OCI-LY1 (cell line): ENCODE measurements around the gene CD300LG.

Experiments used
- H2AFZ ChIP-seq: fragments of 200-600 bp; sonication (generic), shearing (Covaris generic); 2 replicates; pipeline ENCODE4 v1.6.0; 2014; ENCODE audit warnings: antibody characterized with exemption, mild to moderate bottlenecking, low read length
- H3F3A ChIP-seq: fragments of 200-600 bp; sonication (generic), shearing (Covaris generic); 2 replicates; pipeline ENCODE4 v1.6.0; 2014; ENCODE audit warnings: mild to moderate bottlenecking, antibody characterized with exemption, low read length, moderate library complexity; ENCODE audit not compliant: insufficient read depth
- H3K27ac ChIP-seq: fragments of 200-600 bp; sonication (generic); 2 replicates; pipeline ENCODE4 v1.5.1; 2014; ENCODE audit warnings: low read length, mixed run types, mild to moderate bottlenecking, low read depth; ENCODE audit not compliant: poor library complexity, severe bottlenecking
- H3K27me3 ChIP-seq: fragments of 200-600 bp; sonication (generic); 2 replicates; pipeline ENCODE4 v1.6.0; 2014; ENCODE audit warnings: antibody characterized with exemption, mild to moderate bottlenecking, low read length, moderate library complexity; ENCODE audit not compliant: insufficient read depth
- H3K36me3 ChIP-seq: fragments of 200-600 bp; sonication (generic); 2 replicates; pipeline ENCODE4 v1.6.1; 2014; ENCODE audit warnings: mild to moderate bottlenecking, antibody characterized with exemption, low read length, moderate library complexity, mixed read lengths; ENCODE audit not compliant: insufficient read depth
- H3K4me1 ChIP-seq: fragments of 200-600 bp; sonication (generic); 2 replicates; pipeline ENCODE4 v1.5.1; 2014; ENCODE audit warnings: mild to moderate bottlenecking, low read length, moderate library complexity; ENCODE audit not compliant: insufficient read depth, severe bottlenecking
- H3K4me2 ChIP-seq: fragments of 200-600 bp; sonication (generic), shearing (Covaris generic); 2 replicates; pipeline ENCODE4 v1.6.1; 2014; ENCODE audit warnings: low read length
- H3K4me3 ChIP-seq: fragments of 200-600 bp; sonication (generic); 2 replicates; pipeline ENCODE4 v1.5.1; 2014; ENCODE audit warnings: low read length, low read depth, mild to moderate bottlenecking, mixed read lengths; ENCODE audit not compliant: poor library complexity, severe bottlenecking
- H3K79me2 ChIP-seq: fragments of 200-600 bp; shearing (Covaris generic); 2 replicates; pipeline ENCODE4 v1.6.1; 2016; ENCODE audit warnings: mixed run types, low read length, mixed read lengths; ENCODE audit not compliant: insufficient read depth
- H3K9ac ChIP-seq: fragments of 200-600 bp; sonication (generic), shearing (Covaris generic); 2 replicates; pipeline ENCODE4 v1.6.1; 2014; ENCODE audit warnings: mild to moderate bottlenecking, low read length, mixed read lengths
- H3K9me2 ChIP-seq: fragments of 200-600 bp; sonication (generic), shearing (Covaris generic); 2 replicates; pipeline ENCODE4 v1.6.1; 2014; ENCODE audit warnings: low read depth, mild to moderate bottlenecking, low read length, mixed read lengths
- H3K9me3 ChIP-seq: fragments of 200-600 bp; shearing (Covaris generic); 2 replicates; pipeline ENCODE4 v1.6.1; 2014; ENCODE audit warnings: low read length, mixed read lengths
- H4K20me1 ChIP-seq: fragments of 200-600 bp; sonication (generic), shearing (Covaris generic); 2 replicates; pipeline ENCODE4 v1.6.0; 2016; ENCODE audit warnings: mild to moderate bottlenecking, low read length; ENCODE audit not compliant: insufficient read depth
- CTCF ChIP-seq: fragments of 200-600 bp; sonication (generic), shearing (Covaris generic); IDR thresholded peaks from 2 replicates; pipeline ENCODE4 v1.5.1; 2017; ENCODE audit warnings: mild to moderate bottlenecking, antibody characterized with exemption, low read length, moderate library complexity, mixed read lengths
- EZH2 ChIP-seq: fragments of 200-600 bp; sonication (generic), shearing (Covaris generic); IDR thresholded peaks from 2 replicates; pipeline ENCODE4 v1.8.0; 2017; ENCODE audit warnings: borderline replicate concordance, mixed run types, mild to moderate bottlenecking, antibody characterized with exemption, low read length, moderate library complexity, mixed read lengths

The CD300LG gene

GRCh38 chr17:43832976-43833829 is 13.8 kb upstream of the CD300LG start, which contains the start of gene MPP3:
Gene MPP3, minus strand, starts transcription at chr17:43833146. Its CDS starts 1,240 bp downstream, at chr17:43831906.
- peak within 1 kb of the TSS; percentile 43 for H3K4me3 ChIP-seq
- H3K79me2 ChIP-seq = no peaks in the 10 kb centered on the region
- H3K9ac ChIP-seq = no peak within 1 kb of the TSS
- H3K9me3 ChIP-seq = no peaks in the 10 kb centered on the region
- peaks cover 11% of the 10 kb centered on the region; the same call in 1 of the 2 replicates for H3K27me3 ChIP-seq
- H3K4me1 ChIP-seq = no peaks in the 10 kb centered on the region
- TF ChIP-seq EZH2 (no peak), CTCF (no peak)
- no peaks in the 10 kb centered on the region for H3K36me3 ChIP-seq
- H3F3A ChIP-seq = no peaks in the 10 kb centered on the region
- H3K27ac ChIP-seq = no peak within 1 kb of the TSS
- no peaks in the 10 kb centered on the region for H4K20me1 ChIP-seq
- H2AFZ ChIP-seq = no peak within 1 kb of the TSS
- no peaks in the 10 kb centered on the region for H3K9me2 ChIP-seq
- H3K4me2 ChIP-seq = peak within 1 kb of the TSS; percentile 36; the same call in 1 of the 2 replicates

GRCh38 chr17:43834106-43834505 is 12.9 kb upstream of the CD300LG start:
- TF ChIP-seq CTCF = no peak
- TF ChIP-seq EZH2 = no peak
- Histone ChIP-seq H3K4me3 (no peak overlapping the region), H4K20me1 (no peaks in the 10 kb centered on the region), H3K79me2 (no peaks in the 10 kb centered on the region), H3K9ac (no peak overlapping the region), H3F3A (no peaks in the 10 kb centered on the region), H3K9me3 (no peaks in the 10 kb centered on the region), H3K27me3 (0 out of 2 replicates have a peak, but pooled peaks cover 7% of the 10 kb centered on the region), H3K4me2 (no peak overlapping the region), H3K27ac (no peak overlapping the region), H3K4me1 (no peaks in the 10 kb centered on the region), H3K9me2 (no peaks in the 10 kb centered on the region), H2AFZ (no peak overlapping the region), H3K36me3 (no peaks in the 10 kb centered on the region)

- H3K9me3 ChIP-seq = no peaks in the 10 kb centered on the region
- no peak overlapping the region for H3K27ac ChIP-seq
- no peak overlapping the region for H3K4me2 ChIP-seq
- H3K27me3 ChIP-seq = 0 out of 2 replicates have a peak, but pooled peaks cover 9% of the 10 kb centered on the region
- H3F3A ChIP-seq = no peaks in the 10 kb centered on the region
- H3K9ac ChIP-seq = no peak overlapping the region
- no peaks in the 10 kb centered on the region for H4K20me1 ChIP-seq
- no peaks in the 10 kb centered on the region for H3K4me1 ChIP-seq
- H3K79me2 ChIP-seq = no peaks in the 10 kb centered on the region
- H3K9me2 ChIP-seq = no peaks in the 10 kb centered on the region
- H2AFZ ChIP-seq = no peak overlapping the region
- no peaks in the 10 kb centered on the region for H3K36me3 ChIP-seq
- H3K4me3 ChIP-seq = no peak overlapping the region
- TF ChIP-seq EZH2 = no peak
- TF ChIP-seq CTCF = no peak
Measured at GRCh38 chr17:43839670-43840108, 7.3 kb upstream of the CD300LG start.
